Neural crest cell (in vitro differentiated cells): Measurements from ENCODE around the gene UBAP2. TPM values are rescaled to one million over a fixed set of nuclear protein-coding genes. Genes with fewer than 3 reads are reported as not detected.

Experiments
- DNase-seq: peaks from one replicate; pipeline ENCODE4 v3.0.0; 2021; ENCODE audit warnings: low read depth, mixed read lengths, low spot score
- H3K27ac Mint-ChIP-seq: one replicate; pipeline ENCODE4 v1.8.0; 2021; ENCODE audit warnings: mild to moderate bottlenecking, mixed read lengths; ENCODE audit not compliant: unreplicated experiment
- H3K27me3 Mint-ChIP-seq: 2 replicates; pipeline ENCODE4 v1.8.0; 2021; ENCODE audit warnings: low read depth, mild to moderate bottlenecking, mixed read lengths
- H3K36me3 Mint-ChIP-seq: 2 replicates; pipeline ENCODE4 v1.8.0; 2021; ENCODE audit warnings: low read depth, mild to moderate bottlenecking, mixed read lengths
- H3K4me1 Mint-ChIP-seq: 2 replicates; pipeline ENCODE4 v1.8.0; 2021; ENCODE audit warnings: mixed read lengths
- H3K4me3 Mint-ChIP-seq: one replicate; pipeline ENCODE4 v1.8.0; 2021; ENCODE audit warnings: mild to moderate bottlenecking, mixed read lengths
- H3K9me3 Mint-ChIP-seq: 2 replicates; pipeline ENCODE4 v1.8.0; 2021; ENCODE audit warnings: mixed read lengths
- CTCF ChIP-seq: fragments of 200-600 bp; sonication (generic); conservative IDR thresholded peaks from 2 replicates; pipeline ENCODE4 v1.5.0; 2021; ENCODE audit warnings: antibody characterized with exemption, mild to moderate bottlenecking
- total RNA-seq: library from RNA; stranded (reverse); gene quantifications from 2 replicates; pipeline ENCODE4 v1.2.1, GENCODE V29; 2021

The UBAP2 gene
- total RNA-seq, 1 donor from 2014 or later: 62.7 TPM

- H3K4me3 Mint-ChIP-seq: no peak overlapping the region
- no peak for DNase-seq
- TF ChIP-seq CTCF: no peak
- H3K27me3 Mint-ChIP-seq: no peaks in the 10 kb centered on the region
- H3K36me3 Mint-ChIP-seq: no peaks in the 10 kb centered on the region
- peaks cover 24% of the 10 kb centered on the region for H3K4me1 Mint-ChIP-seq
- no peak overlapping the region for H3K27ac Mint-ChIP-seq
- H3K9me3 Mint-ChIP-seq: no peaks in the 10 kb centered on the region
Measured at GRCh38 chr9:33881635-33882034, 167.1 kb downstream of the UBAP2 start.

GRCh38 chr9:33880211-33881089 is 168.2 kb downstream of the UBAP2 start:
- Mint-ChIP-seq H3K4me3 (no peak overlapping the region), H3K4me1 (peaks cover 24% of the 10 kb centered on the region), H3K27me3 (no peaks in the 10 kb centered on the region), H3K9me3 (no peaks in the 10 kb centered on the region), H3K27ac (no peak overlapping the region), H3K36me3 (no peaks in the 10 kb centered on the region)
- no peak for DNase-seq
- TF ChIP-seq CTCF: no peak

- no peak overlapping the region for H3K27ac Mint-ChIP-seq
- no peaks in the 10 kb centered on the region for H3K9me3 Mint-ChIP-seq
- peaks cover 15% of the 10 kb centered on the region for H3K4me1 Mint-ChIP-seq
- TF ChIP-seq CTCF: no peak
- DNase-seq: no peak
- H3K36me3 Mint-ChIP-seq: no peaks in the 10 kb centered on the region
- no peak overlapping the region for H3K4me3 Mint-ChIP-seq
- no peaks in the 10 kb centered on the region for H3K27me3 Mint-ChIP-seq
Measured at GRCh38 chr9:33878691-33879366, 169.9 kb downstream of the UBAP2 start.

DNA sequence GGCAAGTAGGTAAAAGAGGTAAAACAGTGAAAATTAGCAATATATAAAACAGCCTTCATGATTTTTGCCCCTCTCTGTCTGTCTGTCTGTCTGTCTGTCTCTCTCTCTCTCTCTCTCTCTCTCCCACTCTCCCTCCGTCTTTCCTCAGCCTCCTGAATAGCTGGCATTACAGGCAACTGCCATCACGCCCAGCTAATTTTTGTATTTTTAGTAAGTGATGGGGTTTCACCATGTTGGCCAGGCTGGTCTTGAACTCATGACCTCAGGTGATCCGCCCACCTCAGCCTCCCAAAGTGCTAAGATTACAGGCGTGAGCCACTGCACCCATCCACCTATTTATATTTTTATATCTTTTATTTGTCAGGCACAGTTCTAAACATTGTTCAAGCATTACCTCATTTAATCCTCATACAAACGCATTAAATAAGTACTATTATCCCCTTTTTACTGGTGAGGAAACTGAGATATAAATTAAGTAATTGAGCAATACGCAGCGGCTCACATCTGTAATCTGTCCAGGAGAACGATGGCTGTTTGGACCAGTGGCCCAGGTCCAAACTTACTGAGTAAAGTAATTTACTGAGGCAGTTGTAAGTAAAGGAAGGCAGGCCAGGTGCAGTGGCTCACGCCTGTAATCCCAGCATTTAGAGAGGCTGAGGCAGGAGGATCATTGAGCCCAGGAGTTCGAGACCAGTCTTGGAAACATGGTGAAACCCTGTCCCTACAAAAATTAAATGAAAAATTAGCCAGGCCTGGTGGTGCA is 170.8 kb downstream of the UBAP2 start:
- no peaks in the 10 kb centered on the region for H3K9me3 Mint-ChIP-seq
- no peak overlapping the region for H3K27ac Mint-ChIP-seq
- H3K36me3 Mint-ChIP-seq: no peaks in the 10 kb centered on the region
- no peak overlapping the region for H3K4me3 Mint-ChIP-seq
- H3K27me3 Mint-ChIP-seq: no peaks in the 10 kb centered on the region
- no peak for DNase-seq
- H3K4me1 Mint-ChIP-seq: peaks cover 15% of the 10 kb centered on the region
- no peak for TF ChIP-seq CTCF

Other genes with a start within 250 kb of the UBAP2 start
- gene UBE2R2, start 231.7 kb downstream of the UBAP2 start, total RNA-seq: 85.9 and 88.0 TPM in 2 replicates
- gene DCAF12, start 77.8 kb upstream of the UBAP2 start, total RNA-seq: 52.6 and 54.1 TPM in 2 replicates
- 35.6 and 35.8 TPM in 2 replicates for gene UBAP1, start 130.2 kb upstream of the UBAP2 start, total RNA-seq